GM18951 (cell line): ENCODE measurements around the gene WNT7B.

Experiments
- POLR2A ChIP-seq: IDR thresholded peaks from 4 replicates; pipeline ENCODE4 v1.6.1; 2011; ENCODE audit warnings: mild to moderate bottlenecking; ENCODE audit not compliant: insufficient read length, insufficient read depth; ENCODE audit errors: extremely low read depth
- in situ Hi-C: fragments of 300-500 bp; cut with MboI; formaldehyde crosslinking; loops from one replicate; pipeline ENCODE4 v1.12.0; 2022; ENCODE audit warnings: low sequenced_read_pairs, mixed read lengths, inconsistent platforms; ENCODE audit not compliant: unreplicated experiment

WNT7B gene

DNA sequence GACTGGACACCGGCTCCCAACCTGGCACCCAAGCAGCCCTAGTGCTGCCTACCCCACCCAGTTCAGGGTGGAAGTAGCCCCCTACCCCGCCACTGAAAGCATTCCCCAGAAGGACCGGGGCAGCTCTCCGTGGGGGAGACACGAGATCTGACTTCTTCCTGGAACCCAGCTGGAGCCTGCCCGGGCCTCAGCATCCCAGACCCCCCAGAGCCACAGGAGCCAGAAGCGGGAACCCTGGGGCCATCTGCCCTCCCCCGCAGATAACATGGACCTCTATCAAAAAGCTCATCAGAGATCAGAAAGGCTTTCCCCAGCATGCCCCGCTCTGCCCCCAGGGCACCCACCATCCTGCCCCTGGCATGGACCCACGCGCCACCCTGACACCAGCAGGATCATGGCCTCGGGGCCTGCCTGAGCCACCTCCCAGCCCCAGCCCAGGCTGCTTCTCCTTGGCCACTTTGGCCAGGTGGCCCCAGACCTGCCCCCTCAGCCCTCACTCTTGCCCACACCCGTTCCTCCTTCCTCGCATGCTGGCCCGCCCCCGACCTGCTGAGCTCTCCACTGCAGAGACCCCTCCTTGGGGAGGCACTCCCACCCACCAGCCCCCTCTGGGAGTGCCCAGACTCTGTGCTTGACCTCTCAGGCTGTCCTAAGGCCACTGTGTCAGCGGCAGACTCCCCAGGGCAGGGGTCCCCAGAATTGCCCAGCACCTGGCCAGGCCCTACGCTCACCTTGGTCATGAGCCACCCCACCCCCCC, 17.1 kb downstream of the WNT7B start:
- in situ Hi-C loops = no loop called here
- TF ChIP-seq POLR2A = no peak

DNA sequence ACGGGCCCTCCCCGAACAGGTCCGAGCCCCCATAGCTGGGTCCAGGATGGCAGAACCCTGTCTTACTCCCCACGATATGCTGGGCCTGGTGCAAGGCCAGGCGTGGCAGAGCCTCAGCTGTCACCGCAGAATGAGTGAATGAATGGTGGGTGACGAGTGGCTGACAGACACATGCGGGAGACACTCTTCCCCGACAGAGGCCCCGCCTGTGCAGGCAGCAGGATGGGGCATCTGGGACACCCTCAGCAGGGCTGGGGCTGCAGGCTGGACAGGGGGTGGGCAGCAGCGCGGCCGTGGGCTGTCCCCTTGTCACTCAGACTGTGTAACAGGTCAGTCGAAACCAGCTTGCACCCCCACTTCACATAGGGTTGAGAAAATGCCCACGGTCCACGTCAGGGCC, 18.0 kb downstream of the WNT7B start:
- TF ChIP-seq POLR2A = no peak
- in situ Hi-C loops = no loop called here

GRCh38 chr22:45957826-45958225, 19.1 kb downstream of the WNT7B start:
- in situ Hi-C loops = no loop called here
- TF ChIP-seq POLR2A = no peak

GRCh38 chr22:45953178-45953577, 23.8 kb downstream of the WNT7B start:
- in situ Hi-C loops = no loop called here

GRCh38 chr22:45952553-45952952, 24.4 kb downstream of the WNT7B start:
- no peak for TF ChIP-seq POLR2A
- in situ Hi-C loops = no loop called here

More at GRCh38 chr22:45953178-45953577, 23.8 kb downstream of the WNT7B start:
- no peak for TF ChIP-seq POLR2A

GRCh38 chr22:45952151-45952550, 24.8 kb downstream of the WNT7B start:
- TF ChIP-seq POLR2A = no peak
- in situ Hi-C loops = no loop called here

DNA sequence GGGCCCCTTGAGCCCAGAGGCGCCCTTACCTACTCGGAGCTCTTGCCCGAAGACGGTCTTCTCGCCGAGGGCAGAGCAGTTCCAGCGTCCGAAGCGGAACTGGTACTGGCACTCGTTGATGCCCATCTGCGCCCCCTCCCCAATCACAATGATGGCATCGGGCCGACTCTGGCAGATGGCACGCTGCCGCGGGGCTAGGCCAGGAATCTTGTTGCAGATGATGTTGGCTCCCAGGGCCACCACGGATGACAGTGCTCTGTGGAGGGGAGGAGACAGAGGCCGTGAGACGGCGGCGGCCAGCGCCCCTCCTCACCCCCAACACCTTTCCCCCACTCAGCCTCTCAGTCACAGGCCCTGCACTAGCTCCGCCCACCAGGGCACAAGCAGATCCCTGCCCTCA, 27.1 kb downstream of the WNT7B start:
- in situ Hi-C loops = no loop called here
- TF ChIP-seq POLR2A = no peak

DNA sequence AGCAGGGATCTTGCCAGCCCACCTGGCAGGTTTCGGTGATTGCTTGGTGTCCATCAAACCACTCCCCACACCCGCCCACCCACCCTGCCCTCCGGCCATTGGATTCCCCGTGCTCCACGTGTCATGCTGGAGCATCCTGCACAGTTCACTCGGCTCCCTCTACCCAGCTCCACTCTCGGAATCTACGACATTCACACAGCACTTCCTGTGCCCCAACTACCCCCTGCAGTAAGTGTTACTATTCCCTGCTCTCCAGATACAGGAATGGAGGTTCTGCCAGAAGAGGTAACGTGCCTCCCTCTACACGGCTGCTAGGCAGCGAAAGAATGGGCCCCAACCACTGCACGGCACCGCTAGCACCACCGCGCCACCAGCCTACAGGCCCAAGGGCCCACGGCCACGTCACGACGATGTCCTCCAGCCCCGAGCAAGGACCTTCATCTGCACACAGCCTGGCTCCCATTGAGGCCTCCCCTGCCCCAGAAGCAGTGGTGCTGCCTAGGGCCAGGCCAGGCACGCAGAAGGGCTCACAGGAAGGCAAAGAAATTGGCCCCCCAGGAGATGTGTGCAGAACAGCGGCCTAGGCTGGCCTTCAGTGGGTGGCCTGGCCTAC, 27.6 kb downstream of the WNT7B start:
- in situ Hi-C loops = no loop called here
- no peak for TF ChIP-seq POLR2A

DNA sequence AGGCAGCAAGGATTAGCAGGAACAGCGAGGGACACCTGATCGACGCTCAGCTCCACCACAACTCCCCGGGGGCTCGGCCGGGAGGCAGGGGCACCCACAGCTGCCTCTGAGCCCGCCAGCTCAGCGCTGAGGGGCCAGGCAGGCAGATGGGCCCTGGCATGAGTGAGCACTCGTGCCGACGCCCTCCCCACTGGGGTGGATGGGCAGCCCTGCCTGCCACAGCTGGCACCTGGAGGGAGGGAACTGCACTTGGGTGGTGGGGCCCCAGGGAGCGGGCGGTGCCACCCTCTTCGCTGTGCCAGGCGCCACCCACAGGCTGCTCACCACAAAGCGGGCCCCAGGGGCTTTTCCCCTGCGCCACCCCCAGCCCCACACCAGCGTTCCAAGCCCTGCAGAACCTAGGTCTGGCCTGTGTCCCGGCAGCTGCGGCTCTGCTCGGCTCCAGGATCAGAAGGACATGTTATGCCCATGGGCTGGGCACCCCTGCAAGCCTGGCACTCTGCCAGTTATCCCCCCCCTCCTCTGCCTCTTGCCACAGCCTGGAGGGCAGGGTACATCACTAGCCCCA, 28.8 kb downstream of the WNT7B start:
- no peak for TF ChIP-seq POLR2A
- in situ Hi-C loops = no loop called here

GRCh38 chr22:45946805-45947600, 30.0 kb downstream of the WNT7B start:
- in situ Hi-C loops = no loop called here
- TF ChIP-seq POLR2A = no peak

GRCh38 chr22:45945621-45946106, 31.3 kb downstream of the WNT7B start:
- in situ Hi-C loops = no loop called here
- TF ChIP-seq POLR2A = no peak

GRCh38 chr22:45942787-45943493, 34.0 kb downstream of the WNT7B start:
- no peak for TF ChIP-seq POLR2A
- in situ Hi-C loops = no loop called here
